Measurements from ENCODE around the gene SLC35D3.
"Not testable (repeated sequence)": the region's sequence is repeated elsewhere in the genome, so short reads cannot be mapped to it uniquely, and the experiment has no call there.

SLC35D3 gene

DNA sequence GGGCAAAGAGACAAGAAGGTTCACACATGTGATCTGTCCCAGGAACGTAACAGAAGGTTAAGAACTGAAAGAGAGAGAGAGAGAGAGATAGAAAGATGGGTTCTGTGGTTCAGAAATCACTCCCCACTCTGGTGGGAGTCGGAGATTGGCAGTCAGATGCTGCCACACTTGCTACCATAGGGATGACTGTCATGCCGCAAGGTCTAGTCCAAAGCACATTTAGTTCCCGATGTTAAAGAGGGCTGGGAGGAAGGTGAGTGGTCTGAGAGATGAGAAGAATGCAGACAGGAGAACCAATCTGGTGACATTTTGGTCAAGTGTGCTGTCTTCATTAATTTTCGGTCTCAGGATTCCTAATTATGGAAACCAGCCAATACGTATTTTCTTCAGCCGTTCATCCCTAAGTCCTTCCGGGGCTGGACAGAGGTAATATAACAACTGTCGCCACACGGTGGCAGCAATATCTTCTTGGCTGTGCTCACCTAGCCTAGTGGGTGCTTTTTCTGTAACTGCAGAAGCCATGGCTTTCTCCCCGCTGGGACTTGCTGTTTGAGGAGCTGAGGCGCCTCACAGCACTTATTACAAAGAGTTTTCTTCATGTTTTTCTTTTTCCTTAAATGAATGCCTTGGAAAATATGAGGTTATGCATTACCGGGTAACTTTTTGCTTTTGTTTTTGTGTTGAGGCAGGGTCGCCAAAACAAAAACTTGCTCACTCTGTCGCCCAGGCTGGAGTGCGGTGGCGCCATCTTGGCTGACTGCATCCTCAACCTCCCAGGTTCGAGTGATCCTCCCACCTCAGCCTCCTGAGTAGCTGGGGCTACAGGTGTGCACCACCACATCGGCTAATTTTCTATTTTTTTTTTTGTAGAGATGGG is 46.0 kb downstream of the SLC35D3 start:
- peak; percentile 50 for DNase-seq

GRCh38 chr6:136968837-136969236 is 46.7 kb downstream of the SLC35D3 start:
- no peak for DNase-seq

GRCh38 chr6:136969433-136969832 is 47.3 kb downstream of the SLC35D3 start:
- DNase-seq = no peak

DNA sequence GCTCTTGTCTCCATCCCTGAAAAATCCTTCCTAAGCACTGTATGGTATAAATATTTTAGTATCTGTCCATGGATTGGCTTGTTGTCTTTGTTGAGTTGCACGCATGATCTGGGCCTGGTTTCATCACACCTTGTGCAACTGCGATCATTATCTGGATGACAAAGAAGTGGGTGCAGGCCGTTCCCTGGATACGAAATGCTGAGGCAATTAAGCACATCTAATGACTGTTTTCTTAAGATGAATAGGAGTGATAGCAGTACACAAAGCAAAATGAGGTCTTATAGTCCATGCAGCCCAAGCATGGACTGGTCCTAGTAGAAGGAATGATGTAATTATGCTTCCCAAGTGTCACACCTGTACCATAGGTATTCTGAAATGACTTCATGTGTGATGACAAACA is 47.8 kb downstream of the SLC35D3 start:
- DNase-seq = no peak

DNA sequence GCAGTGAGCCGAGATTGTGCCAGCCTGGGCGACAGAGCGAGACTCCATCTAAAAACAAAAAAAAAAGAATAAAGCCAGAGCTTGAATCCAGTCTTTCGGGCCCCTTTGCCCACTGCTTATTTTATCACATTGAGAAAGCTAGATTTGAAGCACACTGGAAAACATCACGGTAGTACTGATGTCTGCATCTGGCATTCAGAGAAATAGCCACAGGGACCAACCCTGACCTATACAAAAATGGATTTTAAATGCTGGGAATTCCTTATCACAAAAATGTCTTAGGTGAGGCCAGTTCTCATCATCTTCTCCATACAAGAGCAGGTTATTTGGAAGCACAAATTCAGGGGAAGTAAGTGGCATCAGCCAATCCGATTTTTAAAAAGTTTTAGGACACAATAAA is 49.5 kb downstream of the SLC35D3 start:
- DNase-seq = no peak

- DNase-seq = not testable (repeated sequence)
These were observed 51.7 kb downstream of the SLC35D3 start for GRCh38 chr6:136973781-136974180.
